GM18505 (cell line): Measurements from ENCODE around the gene HSPA9.

Experiments
- ATAC-seq: cut with Tn5 transposase; IDR thresholded peaks from one replicate; pipeline ENCODE4 v1.9.1; 2021; ENCODE audit not compliant: unreplicated experiment
- POLR2A ChIP-seq: IDR thresholded peaks from 4 replicates; pipeline ENCODE4 v1.6.1; 2011; ENCODE audit warnings: borderline replicate concordance; ENCODE audit not compliant: insufficient read depth, insufficient read length; ENCODE audit errors: extremely low read depth

HSPA9 gene

GRCh38 chr5:138563340-138564118 is 11.7 kb downstream of the HSPA9 start:
- no peak for ATAC-seq
- TF ChIP-seq POLR2A: no peak

DNA sequence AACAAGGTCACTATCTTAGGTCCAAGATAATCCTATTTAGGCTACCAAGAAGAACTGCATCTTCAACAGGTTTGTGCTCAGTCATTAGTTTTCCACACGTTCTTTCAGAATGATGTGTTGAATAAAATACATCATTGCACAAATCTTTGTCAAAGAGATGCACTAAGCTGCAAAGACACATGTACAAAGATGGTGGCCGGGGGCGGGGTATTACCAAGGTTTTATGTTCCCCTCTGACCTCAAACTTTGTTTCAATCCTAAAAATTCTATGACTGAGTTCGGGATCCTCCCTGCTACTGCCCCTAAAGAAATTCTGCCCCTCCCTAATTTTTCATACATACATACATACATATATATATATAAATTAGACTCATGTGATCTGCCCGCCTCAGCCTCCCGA is 14.2 kb downstream of the HSPA9 start:
- ATAC-seq: no peak
- no peak for TF ChIP-seq POLR2A

DNA sequence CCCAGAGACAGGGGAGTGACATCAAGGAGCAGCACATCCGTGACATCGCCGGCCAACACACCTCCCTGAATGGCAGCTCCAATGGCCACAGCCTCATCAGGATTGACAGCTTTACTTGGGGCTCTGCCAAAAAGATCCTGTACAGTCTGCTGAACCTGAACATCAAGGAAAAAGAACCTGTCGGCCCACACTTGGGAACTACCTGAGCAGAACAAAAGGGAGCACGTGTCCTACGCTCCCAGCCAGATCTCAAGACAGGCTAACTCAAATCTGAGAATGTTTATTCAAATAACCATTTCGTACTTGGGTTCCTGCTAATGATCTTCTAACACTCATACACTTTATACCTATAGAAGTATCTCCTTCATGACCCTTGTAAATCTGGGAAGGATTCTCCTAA is 15.3 kb downstream of the HSPA9 start:
- ATAC-seq: no peak
- no peak for TF ChIP-seq POLR2A

DNA sequence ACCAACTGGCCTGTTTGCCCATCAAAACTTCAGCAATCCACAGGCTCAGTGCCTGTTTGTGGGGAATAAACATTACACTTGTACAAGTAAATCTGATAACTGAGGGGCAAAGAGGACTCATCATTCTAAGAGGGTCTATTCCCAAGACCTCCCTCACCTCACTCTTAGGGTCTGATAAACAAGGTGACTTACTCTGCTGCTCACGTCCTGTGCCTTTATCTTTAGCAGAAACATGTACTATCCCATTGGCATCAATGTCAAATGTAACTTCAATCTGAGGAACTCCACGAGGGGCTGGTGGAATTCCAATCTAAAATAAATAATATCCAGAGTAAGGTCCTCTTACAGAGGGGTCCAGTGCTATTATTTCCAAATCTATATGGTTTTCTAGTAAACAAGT is 17.5 kb downstream of the HSPA9 start:
- no peak for ATAC-seq
- TF ChIP-seq POLR2A: no peak

DNA sequence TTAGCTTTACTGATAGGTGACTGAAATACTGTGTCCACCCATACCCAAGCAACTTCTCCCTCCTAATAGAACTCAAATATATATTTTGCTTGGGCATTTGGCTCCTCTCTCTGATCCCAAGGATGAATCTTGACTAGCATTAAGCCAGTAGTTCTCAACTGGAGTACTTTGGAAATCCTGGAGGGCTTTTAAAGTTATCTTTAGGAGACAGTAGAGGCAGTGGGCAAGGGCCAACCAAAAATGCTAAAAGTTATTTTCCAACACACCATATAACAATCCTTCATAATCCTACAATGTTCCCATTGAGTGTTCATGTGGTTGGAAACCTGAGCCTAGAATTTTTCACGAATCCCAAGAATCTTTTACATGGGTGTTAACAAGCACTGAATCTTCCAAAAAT is 21.1 kb downstream of the HSPA9 start:
- no peak for ATAC-seq
- TF ChIP-seq POLR2A: no peak

- ATAC-seq: no peak
- peak; percentile 20 for TF ChIP-seq POLR2A
Observed at GRCh38 chr5:138553437-138554095, 21.6 kb downstream of the HSPA9 start.

DNA sequence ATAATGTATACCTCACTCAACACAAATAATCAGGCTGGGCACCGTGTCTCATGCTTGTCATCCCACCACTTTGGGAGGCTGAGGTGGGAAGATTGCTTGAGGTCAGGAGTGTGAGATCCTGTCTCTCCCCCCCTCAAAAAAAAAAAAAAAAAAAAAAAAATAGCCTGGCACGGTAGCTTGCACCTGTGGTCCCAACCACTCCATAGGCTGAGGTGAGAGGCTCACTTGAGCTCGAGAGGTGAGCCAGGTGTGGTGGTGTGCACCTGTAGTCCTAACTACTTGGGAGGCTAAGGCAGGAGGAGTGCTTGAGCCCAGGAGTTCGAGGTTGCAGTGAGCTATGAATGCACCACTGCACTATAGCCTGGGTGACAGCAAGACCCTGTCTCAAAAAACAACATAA is 22.5 kb downstream of the HSPA9 start:
- no peak for ATAC-seq

DNA sequence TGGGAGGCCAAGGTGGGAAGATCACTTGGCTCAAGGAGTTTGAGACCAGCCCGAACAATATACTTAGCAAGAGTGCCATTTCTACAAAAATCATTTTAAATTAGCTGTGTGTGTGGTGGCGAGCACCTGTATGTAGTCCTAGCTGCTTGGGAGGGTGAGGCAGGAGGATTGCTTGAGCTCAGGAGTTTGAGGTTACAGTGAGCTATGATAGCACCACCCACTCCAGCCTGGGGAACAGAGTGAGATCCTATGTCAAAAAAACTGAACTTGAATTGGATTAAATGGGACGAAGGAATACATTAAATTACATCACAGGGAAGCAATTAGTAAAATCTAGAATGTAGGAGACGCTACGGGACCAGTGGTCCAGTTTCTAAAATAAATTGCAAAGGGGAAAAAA is 25.8 kb downstream of the HSPA9 start:
- no peak for ATAC-seq
- no peak for TF ChIP-seq POLR2A

More for the DNA sequence above, 22.5 kb downstream of the HSPA9 start:
- TF ChIP-seq POLR2A: no peak

DNA sequence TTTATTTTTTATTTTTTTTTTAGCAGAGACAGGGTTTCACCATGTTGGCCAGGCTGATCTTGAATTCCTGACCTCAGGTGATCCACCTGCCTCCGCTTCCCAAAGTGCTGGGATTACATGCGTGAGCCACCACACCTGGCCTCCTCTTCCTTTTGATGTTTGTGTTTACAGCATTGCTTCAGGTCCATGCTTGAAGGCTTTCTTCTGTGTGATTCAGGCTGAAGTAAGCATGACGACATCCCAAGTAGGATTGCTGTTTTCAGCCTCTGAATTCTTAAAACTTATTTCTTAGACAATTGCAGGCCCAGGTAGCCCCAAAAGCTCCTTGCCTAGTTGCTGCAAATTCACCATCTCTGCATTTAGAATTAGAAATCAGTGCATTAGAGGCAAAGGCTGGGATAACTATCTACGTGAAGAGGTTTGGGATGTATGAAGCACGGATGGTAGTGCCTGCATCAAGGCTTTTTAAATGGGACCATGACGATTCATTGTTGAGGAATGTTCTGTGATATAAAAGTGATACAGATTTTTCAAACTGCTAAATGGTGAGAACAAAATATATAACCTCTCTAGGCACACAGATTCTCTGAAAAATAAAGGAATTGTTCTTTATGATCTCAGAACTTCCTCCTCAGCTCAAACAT is 29.2 kb downstream of the HSPA9 start:
- TF ChIP-seq POLR2A: no peak
- no peak for ATAC-seq

DNA sequence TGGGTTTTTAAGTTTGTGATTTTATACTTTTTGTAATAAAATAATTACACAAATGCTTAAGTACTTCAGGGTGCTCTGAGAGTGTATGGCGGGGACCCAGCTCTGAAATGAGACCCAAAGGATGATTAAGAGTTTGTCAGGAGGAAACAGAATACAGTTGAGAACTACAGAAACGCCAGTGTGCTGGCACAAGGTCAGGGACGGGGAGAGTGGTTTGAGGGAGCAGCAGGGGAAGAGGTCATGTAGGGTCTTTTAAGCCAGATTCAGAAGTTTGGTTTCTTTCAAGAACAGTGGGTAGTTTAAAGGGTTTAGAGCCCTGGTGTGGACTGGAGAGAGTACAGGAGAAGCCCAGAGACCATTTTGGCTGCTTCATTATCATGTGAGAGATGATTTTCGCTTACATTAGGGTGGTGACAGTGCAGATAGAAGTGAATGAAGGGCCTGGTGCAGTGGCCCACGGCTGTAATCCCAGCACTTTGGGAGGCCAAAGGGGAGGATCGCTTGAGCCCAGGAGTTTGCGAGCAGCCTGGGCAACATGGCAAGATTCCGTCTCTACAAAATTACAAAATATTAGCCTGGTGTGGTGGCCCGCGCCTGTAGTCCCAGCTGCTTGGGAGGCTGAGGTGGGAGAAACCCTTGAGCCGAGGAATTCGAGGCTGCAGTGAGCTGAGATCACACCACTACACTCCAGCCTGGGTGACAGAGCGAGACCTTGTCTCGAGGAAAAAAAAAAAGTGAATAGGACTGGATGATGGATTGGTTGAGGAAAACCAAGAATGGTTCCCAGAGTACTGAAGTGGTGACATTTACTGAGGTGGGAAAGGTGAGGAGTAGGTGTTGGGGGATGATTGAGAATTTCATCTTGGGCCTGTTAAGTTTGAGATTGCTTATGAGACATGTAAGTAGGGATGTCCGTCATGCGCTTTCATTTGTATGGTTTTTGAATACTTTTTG is 30.7 kb downstream of the HSPA9 start:
- TF ChIP-seq POLR2A: peak; percentile 19
- ATAC-seq: no peak

GRCh38 chr5:138543730-138544104 is 31.5 kb downstream of the HSPA9 start:
- peak; percentile 42 for ATAC-seq
- TF ChIP-seq POLR2A: peak; percentile 45

GRCh38 chr5:138542956-138543729 is 32.1 kb downstream of the HSPA9 start, which contains the start of gene ETF1:
ETF1 (minus strand) TSS chr5:138543236; CDS start chr5:138542918, 318 bp downstream.
- TF ChIP-seq POLR2A: peak; percentile 72
- peak; percentile 92 for ATAC-seq
